RWPE2 (cell line): ENCODE data around the gene ACTL10.
"Not testable (repeated sequence)": the region's sequence is repeated elsewhere in the genome, so short reads cannot be mapped to it uniquely, and the experiment has no call there.

Experiments
- ATAC-seq: fragments of 200-7000 bp; cut with Tn5 transposase; 3 replicates; pipeline ENCODE4 v1.9.1; 2021; ENCODE audit warnings: low read depth
- DNase-seq: peaks from one replicate; pipeline ENCODE4 v3.0.0-alpha.2; 2020; ENCODE audit warnings: low spot score
- H3K27ac ChIP-seq: fragments of 450-650 bp; 2 replicates; pipeline ENCODE4 v1.5.1; 2017; ENCODE audit warnings: mild to moderate bottlenecking; ENCODE audit not compliant: poor library complexity, severe bottlenecking
- H3K27me3 ChIP-seq: fragments of 250-450 bp; sonication (Bioruptor Pico); 2 replicates; pipeline ENCODE4 v1.5.1; 2021; ENCODE audit warnings: mild to moderate bottlenecking, moderate library complexity; ENCODE audit not compliant: insufficient read depth, poor library complexity, severe bottlenecking
- H3K36me3 ChIP-seq: fragments of 250-450 bp; sonication (Bioruptor Pico); 2 replicates; pipeline ENCODE4 v1.5.1; 2020; ENCODE audit warnings: low read depth, mild to moderate bottlenecking, moderate library complexity
- H3K4me1 ChIP-seq: fragments of 250-450 bp; sonication (Bioruptor Pico); 2 replicates; pipeline ENCODE4 v1.5.1; 2021; ENCODE audit warnings: mild to moderate bottlenecking, moderate library complexity; ENCODE audit not compliant: insufficient read depth, poor library complexity, severe bottlenecking
- H3K4me3 ChIP-seq: fragments of 250-450 bp; sonication (Bioruptor Pico); 2 replicates; pipeline ENCODE4 v1.5.1; 2021; ENCODE audit warnings: mild to moderate bottlenecking, moderate library complexity; ENCODE audit not compliant: severe bottlenecking
- H3K9me3 ChIP-seq: fragments of 250-450 bp; sonication (Bioruptor Pico); 2 replicates; pipeline ENCODE4 v1.5.1; 2021; ENCODE audit warnings: mild to moderate bottlenecking, moderate library complexity; ENCODE audit not compliant: severe bottlenecking
- TF ChIP-seq, protein P1 (sequence below): fragments of 450-650 bp; IDR thresholded peaks from one replicate; pipeline ENCODE4 v1.5.1; 2017; ENCODE audit warnings: mild to moderate bottlenecking, moderate library complexity; ENCODE audit not compliant: poor library complexity, severe bottlenecking

ACTL10 gene

DNA sequence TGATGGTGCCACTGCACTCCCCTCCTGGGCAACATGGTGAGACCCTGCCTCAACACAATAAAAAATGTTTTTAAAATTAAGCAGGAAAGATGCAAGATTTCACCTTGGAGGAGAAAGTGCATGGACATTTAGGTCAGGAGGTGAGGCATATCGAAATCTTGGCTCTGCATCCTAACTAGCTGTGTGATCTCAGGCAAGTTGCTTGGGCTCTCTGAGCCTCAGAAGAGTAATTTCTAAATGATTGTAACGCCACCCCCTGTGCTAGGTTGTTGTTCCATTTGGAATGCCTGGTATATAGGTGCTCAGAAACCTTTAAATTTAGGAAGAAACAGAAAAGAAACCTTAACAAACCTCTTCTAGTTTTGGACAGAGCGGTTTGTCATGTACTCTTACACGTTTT, 40.6 kb upstream of the ACTL10 start:
- no peak for ATAC-seq
- Histone ChIP-seq H3K27me3 (no peaks in the 10 kb centered on the region), H3K4me1 (no peaks in the 10 kb centered on the region), H3K36me3 (peaks cover 69% of the 10 kb centered on the region), H3K27ac (no peak overlapping the region), H3K9me3 (no peaks in the 10 kb centered on the region), H3K4me3 (no peak overlapping the region)
- DNase-seq: no peak
- TF ChIP-seq, protein P1, sequence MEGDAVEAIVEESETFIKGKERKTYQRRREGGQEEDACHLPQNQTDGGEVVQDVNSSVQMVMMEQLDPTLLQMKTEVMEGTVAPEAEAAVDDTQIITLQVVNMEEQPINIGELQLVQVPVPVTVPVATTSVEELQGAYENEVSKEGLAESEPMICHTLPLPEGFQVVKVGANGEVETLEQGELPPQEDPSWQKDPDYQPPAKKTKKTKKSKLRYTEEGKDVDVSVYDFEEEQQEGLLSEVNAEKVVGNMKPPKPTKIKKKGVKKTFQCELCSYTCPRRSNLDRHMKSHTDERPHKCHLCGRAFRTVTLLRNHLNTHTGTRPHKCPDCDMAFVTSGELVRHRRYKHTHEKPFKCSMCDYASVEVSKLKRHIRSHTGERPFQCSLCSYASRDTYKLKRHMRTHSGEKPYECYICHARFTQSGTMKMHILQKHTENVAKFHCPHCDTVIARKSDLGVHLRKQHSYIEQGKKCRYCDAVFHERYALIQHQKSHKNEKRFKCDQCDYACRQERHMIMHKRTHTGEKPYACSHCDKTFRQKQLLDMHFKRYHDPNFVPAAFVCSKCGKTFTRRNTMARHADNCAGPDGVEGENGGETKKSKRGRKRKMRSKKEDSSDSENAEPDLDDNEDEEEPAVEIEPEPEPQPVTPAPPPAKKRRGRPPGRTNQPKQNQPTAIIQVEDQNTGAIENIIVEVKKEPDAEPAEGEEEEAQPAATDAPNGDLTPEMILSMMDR: no peak

DNA sequence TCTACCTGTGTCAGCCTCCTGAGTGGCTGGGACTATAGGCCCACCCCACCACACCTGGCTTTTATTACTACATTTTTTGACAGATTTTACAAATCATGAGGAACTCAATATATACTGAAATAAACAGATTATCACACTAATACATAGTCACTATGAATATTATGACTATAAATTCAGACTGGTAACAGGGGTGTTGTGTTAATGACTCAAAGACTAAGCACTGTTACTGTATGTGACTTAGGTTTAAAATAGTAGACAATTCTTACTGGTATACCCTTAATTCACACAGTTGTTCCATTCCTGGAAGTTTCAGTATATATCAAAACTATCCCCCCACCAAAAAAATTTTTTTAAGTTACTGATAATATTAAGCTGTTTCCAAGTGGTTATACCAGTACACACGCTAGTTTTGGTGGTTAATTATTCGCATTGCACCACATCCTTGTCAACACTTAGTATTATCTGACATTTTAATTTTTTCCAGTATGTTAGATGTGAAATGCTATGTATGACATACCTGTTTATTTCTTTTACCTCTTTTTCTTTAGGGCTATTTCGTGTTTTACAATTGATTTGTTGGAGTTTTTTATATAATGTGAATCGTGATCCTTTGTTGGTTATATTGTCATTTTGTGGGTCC, 39.0 kb upstream of the ACTL10 start:
- ATAC-seq: no peak
- H3K4me3 ChIP-seq: no peak overlapping the region
- TF ChIP-seq, protein P1: no peak
- H3K9me3 ChIP-seq: no peaks in the 10 kb centered on the region
- no peaks in the 10 kb centered on the region for H3K4me1 ChIP-seq
- H3K27ac ChIP-seq: no peak overlapping the region
- no peak for DNase-seq
- H3K36me3 ChIP-seq: peaks cover 65% of the 10 kb centered on the region
- H3K27me3 ChIP-seq: no peaks in the 10 kb centered on the region

DNA sequence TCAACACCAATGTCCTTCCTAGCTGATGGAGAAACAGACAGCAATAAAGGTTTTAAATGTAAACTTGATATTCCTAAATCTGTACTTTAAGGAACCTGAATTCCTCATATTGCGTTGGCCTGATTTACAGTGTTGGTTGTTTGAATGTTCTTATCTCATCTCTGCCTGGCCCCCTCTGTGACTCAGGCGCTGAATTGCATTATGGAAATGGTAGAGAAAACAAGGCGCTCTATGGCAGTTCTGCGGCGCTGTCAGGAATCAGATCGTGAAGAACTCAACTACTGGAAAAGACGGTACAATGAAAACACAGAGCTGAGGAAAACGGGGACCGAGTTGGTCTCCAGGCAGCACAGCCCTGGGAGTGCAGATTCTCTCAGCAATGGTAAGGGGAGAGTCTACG, 37.2 kb upstream of the ACTL10 start:
- Histone ChIP-seq H3K27ac (no peak overlapping the region), H3K4me1 (no peaks in the 10 kb centered on the region), H3K36me3 (peaks cover 58% of the 10 kb centered on the region), H3K4me3 (no peak overlapping the region), H3K27me3 (no peaks in the 10 kb centered on the region), H3K9me3 (no peaks in the 10 kb centered on the region)
- DNase-seq: no peak
- ATAC-seq: no peak
- TF ChIP-seq, protein P1: no peak

DNA sequence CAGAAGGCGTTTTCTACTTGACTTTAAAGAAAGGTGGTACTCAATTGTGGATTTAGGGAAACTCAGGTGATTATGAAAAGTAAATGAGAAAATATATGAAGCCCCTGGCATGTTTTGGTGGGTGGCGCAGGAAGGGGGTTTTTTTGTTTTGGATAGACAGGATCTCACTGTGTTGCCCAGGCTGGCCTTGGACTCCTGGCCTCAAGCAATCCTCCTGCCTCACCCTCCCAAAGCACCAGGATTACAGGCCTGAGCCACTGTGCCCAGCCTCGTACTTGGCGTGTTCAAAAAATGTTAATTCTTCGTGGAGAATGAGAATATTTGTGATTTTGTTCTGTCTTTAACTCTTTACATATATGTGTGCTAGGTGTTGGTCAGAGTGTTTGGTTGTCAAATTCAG, 36.8 kb upstream of the ACTL10 start:
- ATAC-seq: no peak
- no peak overlapping the region for H3K4me3 ChIP-seq
- H3K27ac ChIP-seq: no peak overlapping the region
- no peaks in the 10 kb centered on the region for H3K4me1 ChIP-seq
- no peak for DNase-seq
- peaks cover 53% of the 10 kb centered on the region for H3K36me3 ChIP-seq
- TF ChIP-seq, protein P1: no peak
- H3K9me3 ChIP-seq: no peaks in the 10 kb centered on the region
- no peaks in the 10 kb centered on the region for H3K27me3 ChIP-seq

- Histone ChIP-seq H3K4me3 (no peak overlapping the region), H3K27me3 (no peaks in the 10 kb centered on the region), H3K36me3 (peaks cover 48% of the 10 kb centered on the region), H3K27ac (no peak overlapping the region), H3K9me3 (no peaks in the 10 kb centered on the region), H3K4me1 (no peaks in the 10 kb centered on the region)
- TF ChIP-seq, protein P1: no peak
- DNase-seq (no peak), ATAC-seq (no peak)
Observed at GRCh38 chr20:33630507-33630906, 36.2 kb upstream of the ACTL10 start.

DNA sequence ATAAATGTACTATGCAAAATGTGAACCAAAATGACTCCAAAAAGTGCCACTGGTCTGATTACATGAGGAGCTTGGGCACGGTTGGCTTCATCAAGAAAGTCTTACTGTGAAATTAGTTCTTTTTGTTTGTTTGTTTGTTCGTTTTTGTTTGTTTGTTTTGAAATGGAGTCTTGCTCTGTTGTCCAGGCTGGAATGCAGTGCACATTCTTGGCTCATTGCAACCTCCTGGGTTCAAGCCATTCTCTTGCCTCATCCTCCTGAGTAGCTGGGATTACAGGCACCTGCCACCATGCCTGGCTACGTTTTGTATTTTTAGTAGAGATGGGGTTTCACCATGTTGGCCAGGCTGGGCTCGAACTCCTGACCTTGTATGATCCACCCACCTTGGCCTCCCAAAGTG, 34.8 kb upstream of the ACTL10 start:
- not testable (repeated sequence) for H3K27ac ChIP-seq, H3K4me3 ChIP-seq, DNase-seq, H3K9me3 ChIP-seq, ATAC-seq, H3K27me3 ChIP-seq, H3K4me1 ChIP-seq
- H3K36me3 ChIP-seq: peaks cover 42% of the 10 kb centered on the region
